HUES48 (cell line): ENCODE data around the gene AKAP8.

Source experiments
- H3K27ac ChIP-seq: one replicate; pipeline ENCODE4 v1.7.0; 2013; ENCODE audit warnings: low read depth, low read length, inconsistent platforms
- H3K27me3 ChIP-seq: 2 replicates; pipeline ENCODE4 v1.6.1; 2013; ENCODE audit warnings: mild to moderate bottlenecking, low read length; ENCODE audit not compliant: control insufficient read depth, insufficient read depth
- H3K36me3 ChIP-seq: 2 replicates; pipeline ENCODE4 v1.6.1; 2013; ENCODE audit warnings: low read length; ENCODE audit not compliant: control insufficient read depth, insufficient read depth
- H3K4me1 ChIP-seq: 2 replicates; pipeline ENCODE4 v1.6.1; 2013; ENCODE audit warnings: mild to moderate bottlenecking, low read length; ENCODE audit not compliant: control insufficient read depth, insufficient read depth
- H3K4me3 ChIP-seq: 2 replicates; pipeline ENCODE4 v1.5.1; 2013; ENCODE audit warnings: mild to moderate bottlenecking, low read depth, low read length
- H3K9ac ChIP-seq: 2 replicates; pipeline ENCODE4 v1.6.1; 2013; ENCODE audit warnings: mild to moderate bottlenecking, low read depth, low read length, moderate library complexity
- H3K9me3 ChIP-seq: 2 replicates; pipeline ENCODE4 v1.6.1; 2013; ENCODE audit warnings: low read length; ENCODE audit not compliant: control insufficient read depth, insufficient read depth

The AKAP8 gene

GRCh38 chr19:15331419-15332310 lies 47.9 kb downstream of the AKAP8 start:
- peak overlapping the region; percentile 96 for H3K4me3 ChIP-seq
- no peaks in the 10 kb centered on the region for H3K27me3 ChIP-seq
- H3K27ac ChIP-seq, result peak overlapping the region; percentile 96
- H3K4me1 ChIP-seq, result peaks cover 16% of the 10 kb centered on the region
- H3K9me3 ChIP-seq, result no peaks in the 10 kb centered on the region
- H3K9ac ChIP-seq, result peak overlapping the region; percentile 92
- H3K36me3 ChIP-seq, result no peaks in the 10 kb centered on the region

- Histone ChIP-seq H3K27ac (peak overlapping the region; percentile 96), H3K9me3 (no peaks in the 10 kb centered on the region), H3K4me1 (peaks cover 16% of the 10 kb centered on the region), H3K27me3 (no peaks in the 10 kb centered on the region), H3K4me3 (peak overlapping the region; percentile 96), H3K9ac (peak overlapping the region; percentile 92), H3K36me3 (no peaks in the 10 kb centered on the region)
Measured at GRCh38 chr19:15330801-15331418, 48.7 kb downstream of the AKAP8 start.

- Histone ChIP-seq H3K4me3 (no peak overlapping the region), H3K27me3 (no peaks in the 10 kb centered on the region), H3K36me3 (no peaks in the 10 kb centered on the region), H3K9me3 (no peaks in the 10 kb centered on the region), H3K9ac (no peak overlapping the region), H3K27ac (no peak overlapping the region), H3K4me1 (peaks cover 32% of the 10 kb centered on the region)
Measured at GRCh38 chr19:15328312-15328711, 51.3 kb downstream of the AKAP8 start.

GRCh38 chr19:15324791-15325519 lies 54.6 kb downstream of the AKAP8 start:
- H3K36me3 ChIP-seq, result no peaks in the 10 kb centered on the region
- H3K9ac ChIP-seq, result no peak overlapping the region
- no peak overlapping the region for H3K27ac ChIP-seq
- no peaks in the 10 kb centered on the region for H3K9me3 ChIP-seq
- H3K4me3 ChIP-seq, result no peak overlapping the region
- no peaks in the 10 kb centered on the region for H3K27me3 ChIP-seq
- H3K4me1 ChIP-seq, result peaks cover 32% of the 10 kb centered on the region

GRCh38 chr19:15323496-15324235 lies 55.9 kb downstream of the AKAP8 start:
- no peaks in the 10 kb centered on the region for H3K27me3 ChIP-seq
- H3K4me1 ChIP-seq, result peaks cover 32% of the 10 kb centered on the region
- no peaks in the 10 kb centered on the region for H3K9me3 ChIP-seq
- H3K27ac ChIP-seq, result no peak overlapping the region
- H3K9ac ChIP-seq, result no peak overlapping the region
- H3K36me3 ChIP-seq, result no peaks in the 10 kb centered on the region
- H3K4me3 ChIP-seq, result no peak overlapping the region

GRCh38 chr19:15321739-15322138 lies 57.8 kb downstream of the AKAP8 start:
- Histone ChIP-seq H3K27ac (no peak overlapping the region), H3K4me3 (no peak overlapping the region), H3K9ac (no peak overlapping the region), H3K27me3 (no peaks in the 10 kb centered on the region), H3K4me1 (peaks cover 40% of the 10 kb centered on the region), H3K36me3 (no peaks in the 10 kb centered on the region), H3K9me3 (no peaks in the 10 kb centered on the region)

- Histone ChIP-seq H3K9ac (no peak overlapping the region), H3K4me1 (peaks cover 38% of the 10 kb centered on the region), H3K4me3 (no peak overlapping the region), H3K36me3 (no peaks in the 10 kb centered on the region), H3K27me3 (no peaks in the 10 kb centered on the region), H3K9me3 (no peaks in the 10 kb centered on the region), H3K27ac (no peak overlapping the region)
Measured at GRCh38 chr19:15320116-15320515, 59.5 kb downstream of the AKAP8 start.

GRCh38 chr19:15318241-15318691 lies 61.3 kb downstream of the AKAP8 start:
- H3K27me3 ChIP-seq, result no peaks in the 10 kb centered on the region
- H3K9ac ChIP-seq, result no peak overlapping the region
- H3K4me1 ChIP-seq, result peaks cover 24% of the 10 kb centered on the region
- no peaks in the 10 kb centered on the region for H3K9me3 ChIP-seq
- H3K36me3 ChIP-seq, result no peaks in the 10 kb centered on the region
- H3K27ac ChIP-seq, result peak overlapping the region; percentile 18
- peak overlapping the region; percentile 21; the same call in 1 of the 2 replicates for H3K4me3 ChIP-seq

- H3K9ac ChIP-seq, result no peak overlapping the region
- peak overlapping the region; percentile 18 for H3K27ac ChIP-seq
Measured at GRCh38 chr19:15317392-15318071, 62.1 kb downstream of the AKAP8 start.

GRCh38 chr19:15316498-15316897 lies 63.1 kb downstream of the AKAP8 start:
- Histone ChIP-seq H3K9ac (no peak overlapping the region), H3K27ac (no peak overlapping the region), H3K4me3 (no peak overlapping the region)

More at GRCh38 chr19:15317392-15318071, 62.1 kb downstream of the AKAP8 start:
- Histone ChIP-seq H3K4me1 (peaks cover 24% of the 10 kb centered on the region), H3K27me3 (no peaks in the 10 kb centered on the region), H3K9me3 (no peaks in the 10 kb centered on the region), H3K4me3 (peak overlapping the region; percentile 21; the same call in 1 of the 2 replicates), H3K36me3 (no peaks in the 10 kb centered on the region)

More at GRCh38 chr19:15316498-15316897, 63.1 kb downstream of the AKAP8 start:
- Histone ChIP-seq H3K36me3 (no peaks in the 10 kb centered on the region), H3K9me3 (no peaks in the 10 kb centered on the region), H3K4me1 (peaks cover 20% of the 10 kb centered on the region), H3K27me3 (no peaks in the 10 kb centered on the region)
